ENCODE results near the gene ICE1. TPM values are rescaled to one million over a fixed set of nuclear protein-coding genes. Genes with fewer than 3 reads are reported as not detected.
A peak's percentile ranks its signal among the peaks of the same experiment; 100 is the strongest.
"Not testable (repeated sequence)": the region's sequence is repeated elsewhere in the genome, so short reads cannot be mapped to it uniquely, and the experiment has no call there.

The ICE1 gene
- total RNA-seq, 1 experiment from 2014 or later = 30.6 TPM

- H3K36me3 ChIP-seq (ENCODE audit: control insufficient read depth, insufficient read depth, low read length) = no peaks in the 10 kb centered on the region
- H3K4me3 ChIP-seq (ENCODE audit: low read depth, low read length) = no peak overlapping the region
- no peaks in the 10 kb centered on the region for H3K27me3 ChIP-seq (replicated peaks; ENCODE audit: control insufficient read depth, insufficient read depth, low read length)
- no peak for TF ChIP-seq CTCF (IDR thresholded peaks at IDR 0.05; ENCODE audit: insufficient read depth in 1 of 2, low read depth in 1 of 2, low read length in 1 of 2, severe bottlenecking in 1 of 2, unreplicated experiment in 1 of 2)
- H3K4me1 ChIP-seq = no peaks in the 10 kb centered on the region
- H3K4me3 Mint-ChIP-seq (ENCODE audit: unreplicated experiment) = no peak overlapping the region
- no peak for DNase-seq
- ChIA-PET CTCF (no interaction called here), POLR2A (no interaction called here)
- BruUV-seq (replicated peaks) = no TSS peak
- H3K27ac Mint-ChIP-seq (ENCODE audit: unreplicated experiment) = no peak overlapping the region
- H3K36me3 Mint-ChIP-seq (ENCODE audit: insufficient read depth, unreplicated experiment) = peaks cover 17% of the 10 kb centered on the region
- intact Hi-C loops (cut with micrococcal nuclease; ENCODE audit: unreplicated experiment) = loop anchor here (5.0 to 10.0 kb wide), 3 partner anchors 224 to 784 kb away; no protein-coding TSS in a partner anchor
- H3K27me3 Mint-ChIP-seq (ENCODE audit: insufficient read depth, unreplicated experiment) = no peaks in the 10 kb centered on the region
- no peaks in the 10 kb centered on the region for H3K9me3 ChIP-seq
- no peaks in the 10 kb centered on the region for H3K9me3 Mint-ChIP-seq (ENCODE audit: unreplicated experiment)
- no peaks in the 10 kb centered on the region for H3K4me1 Mint-ChIP-seq (ENCODE audit: low read depth, unreplicated experiment)
These were observed 68.4 kb downstream of the ICE1 start for GRCh38 chr5:5490774-5491347.

- BruUV-seq (replicated peaks) = no TSS peak
- intact Hi-C loops (cut with micrococcal nuclease; ENCODE audit: unreplicated experiment) = loop anchor here (5.0 to 10.0 kb wide), 3 partner anchors 222 to 782 kb away; no protein-coding TSS in a partner anchor
- Mint-ChIP-seq H3K9me3 (ENCODE audit: unreplicated experiment) (no peaks in the 10 kb centered on the region), H3K36me3 (ENCODE audit: insufficient read depth, unreplicated experiment) (peaks cover 17% of the 10 kb centered on the region), H3K4me1 (ENCODE audit: low read depth, unreplicated experiment) (no peaks in the 10 kb centered on the region), H3K27me3 (ENCODE audit: insufficient read depth, unreplicated experiment) (no peaks in the 10 kb centered on the region), H3K4me3 (ENCODE audit: unreplicated experiment) (no peak overlapping the region), H3K27ac (ENCODE audit: unreplicated experiment) (no peak overlapping the region)
- DNase-seq = peak; percentile 46 to 49
- Histone ChIP-seq H3K4me3 (ENCODE audit: low read depth, low read length) (no peak overlapping the region), H3K36me3 (ENCODE audit: control insufficient read depth, insufficient read depth, low read length) (no peaks in the 10 kb centered on the region), H3K9me3 (no peaks in the 10 kb centered on the region), H3K27me3 (replicated peaks; ENCODE audit: control insufficient read depth, insufficient read depth, low read length) (no peaks in the 10 kb centered on the region), H3K4me1 (no peaks in the 10 kb centered on the region)
- POLR2A ChIA-PET = no interaction called here
- CTCF ChIA-PET = no interaction called here
- TF ChIP-seq CTCF (IDR thresholded peaks at IDR 0.05; ENCODE audit: insufficient read depth in 1 of 2, low read depth in 1 of 2, low read length in 1 of 2, severe bottlenecking in 1 of 2, unreplicated experiment in 1 of 2) = peak; percentile 59 to 77
These were observed 69.8 kb downstream of the ICE1 start for GRCh38 chr5:5492087-5492933.

- H3K4me1 ChIP-seq; POLR2A ChIA-PET; H3K4me1 Mint-ChIP-seq (ENCODE audit: low read depth, unreplicated experiment); H3K27me3 ChIP-seq (replicated peaks; ENCODE audit: control insufficient read depth, insufficient read depth, low read length); H3K9me3 ChIP-seq; DNase-seq; H3K36me3 ChIP-seq (ENCODE audit: control insufficient read depth, insufficient read depth, low read length); H3K27me3 Mint-ChIP-seq (ENCODE audit: insufficient read depth, unreplicated experiment); H3K9me3 Mint-ChIP-seq (ENCODE audit: unreplicated experiment); H3K4me3 ChIP-seq (ENCODE audit: low read depth, low read length); BruUV-seq (replicated peaks); H3K27ac Mint-ChIP-seq (ENCODE audit: unreplicated experiment); H3K4me3 Mint-ChIP-seq (ENCODE audit: unreplicated experiment); CTCF ChIA-PET: not testable (repeated sequence)
- peaks cover 17% of the 10 kb centered on the region for H3K36me3 Mint-ChIP-seq (ENCODE audit: insufficient read depth, unreplicated experiment)
- intact Hi-C loops (cut with micrococcal nuclease; ENCODE audit: unreplicated experiment) = loop anchor here (5.0 to 10.0 kb wide), 3 partner anchors 222 to 782 kb away; no protein-coding TSS in a partner anchor
These were observed 70.4 kb downstream of the ICE1 start for GRCh38 chr5:5492934-5493271.
